GM23338 (cell line): ENCODE results near the gene CYFIP1. TPM values are rescaled to one million over a fixed set of nuclear protein-coding genes. Genes with fewer than 3 reads are reported as not detected.

Experiments
- ATAC-seq: fragments of 200-7000 bp; cut with Tn5 transposase; 3 replicates; pipeline ENCODE4 v1.9.1; 2020
- DNase-seq: peaks from one replicate; pipeline ENCODE4 v3.0.0-alpha.2; 2015; ENCODE audit warnings: low spot score
- H2AFZ ChIP-seq: fragments of 200-600 bp; sonication (generic); 2 replicates; pipeline ENCODE4 v1.8.0; 2016; ENCODE audit warnings: antibody characterized with exemption, mild to moderate bottlenecking, moderate library complexity
- H3F3A ChIP-seq: fragments of 200-600 bp; sonication (generic); replicated peaks from 2 replicates; pipeline ENCODE4 v1.8.0; 2017; ENCODE audit warnings: antibody characterized with exemption, mixed run types, low read depth
- H3K27ac ChIP-seq: fragments of 200-600 bp; sonication (generic); 2 replicates; pipeline ENCODE4 v1.6.1; 2016; ENCODE audit warnings: low read depth
- H3K27me3 ChIP-seq: fragments of 200-600 bp; sonication (generic); 2 replicates; pipeline ENCODE4 v1.8.0; 2016; ENCODE audit warnings: mild to moderate bottlenecking, mixed run types, moderate library complexity; ENCODE audit not compliant: insufficient read depth
- H3K36me3 ChIP-seq: fragments of 200-600 bp; sonication (generic); 2 replicates; pipeline ENCODE4 v1.8.0; 2016; ENCODE audit warnings: mild to moderate bottlenecking; ENCODE audit not compliant: insufficient read depth
- H3K4me1 ChIP-seq: fragments of 200-600 bp; sonication (generic); 2 replicates; pipeline ENCODE4 v1.8.0; 2016; ENCODE audit warnings: mild to moderate bottlenecking, moderate library complexity; ENCODE audit not compliant: insufficient read depth
- H3K4me2 ChIP-seq: fragments of 200-600 bp; sonication (generic); 2 replicates; pipeline ENCODE4 v1.7.1; 2017; ENCODE audit warnings: mixed run types
- H3K4me3 ChIP-seq: fragments of 200-600 bp; sonication (generic); 2 replicates; pipeline ENCODE4 v1.6.1; 2016; ENCODE audit warnings: mixed run types
- H3K79me2 ChIP-seq: fragments of 200-600 bp; sonication (generic); replicated peaks from 2 replicates; pipeline ENCODE4 v1.8.0; 2017; ENCODE audit warnings: mild to moderate bottlenecking; ENCODE audit not compliant: insufficient read depth
- H3K9me2 ChIP-seq: fragments of 200-600 bp; sonication (generic); 2 replicates; pipeline ENCODE4 v1.8.0; 2017; ENCODE audit not compliant: insufficient read depth
- H4K20me1 ChIP-seq: fragments of 200-600 bp; sonication (generic); replicated peaks from 2 replicates; pipeline ENCODE4 v1.8.0; 2017; ENCODE audit warnings: mild to moderate bottlenecking; ENCODE audit not compliant: insufficient read depth
- H3K27ac Mint-ChIP-seq: 2 replicates; pipeline ENCODE4 v1.8.0; 2020; ENCODE audit warnings: inconsistent platforms, mild to moderate bottlenecking, moderate library complexity, mixed read lengths
- H3K27me3 Mint-ChIP-seq: 3 replicates; pipeline ENCODE4 v1.8.0; 2022; ENCODE audit warnings: low read depth, mild to moderate bottlenecking, moderate library complexity, mixed read lengths, inconsistent platforms; ENCODE audit not compliant: insufficient read depth, poor library complexity
- H3K36me3 Mint-ChIP-seq: 3 replicates; pipeline ENCODE4 v1.8.0; 2021; ENCODE audit warnings: low read depth, mild to moderate bottlenecking, inconsistent platforms, moderate library complexity, mixed read lengths
- H3K4me1 Mint-ChIP-seq: 3 replicates; pipeline ENCODE4 v1.8.0; 2020; ENCODE audit warnings: mild to moderate bottlenecking, inconsistent platforms, mixed read lengths
- H3K4me3 Mint-ChIP-seq: 3 replicates; pipeline ENCODE4 v1.8.0; 2021; ENCODE audit warnings: moderate library complexity, mild to moderate bottlenecking, inconsistent platforms, mixed read lengths
- H3K9me3 Mint-ChIP-seq: 3 replicates; pipeline ENCODE4 v1.8.0; 2020; ENCODE audit warnings: moderate library complexity, mild to moderate bottlenecking, inconsistent platforms, mixed read lengths
- CREB1 ChIP-seq: fragments of 250-450 bp; sonication (Bioruptor Pico); IDR thresholded peaks from 2 replicates; pipeline ENCODE4 v1.5.0; 2020; ENCODE audit warnings: low read depth, mild to moderate bottlenecking, moderate library complexity
- CTCF ChIP-seq, 2 experiments: fragments of 200-600 bp in 1 of 2; sonication (generic) in 1 of 2; conservative IDR thresholded peaks; 2 replicates each; pipeline versions ENCODE4 v1.5.1 to v1.6.1; 2016 to 2017; ENCODE audit warnings: antibody characterized with exemption in 2 of 2, low read depth in 2 of 2, mild to moderate bottlenecking in 2 of 2, moderate library complexity in 1 of 2
- ETS1 ChIP-seq: IDR thresholded peaks from 2 replicates; pipeline ENCODE4 v1.6.1; 2016; ENCODE audit warnings: antibody characterized with exemption
- EZH2 ChIP-seq: fragments of 200-600 bp; sonication (generic); IDR thresholded peaks from one replicate; pipeline ENCODE4 v1.8.0; 2017; ENCODE audit warnings: antibody characterized with exemption, mild to moderate bottlenecking, low read depth; ENCODE audit not compliant: unreplicated experiment
- EZH2phosphoT487 ChIP-seq: fragments of 200-600 bp; sonication (generic); IDR thresholded peaks from one replicate; pipeline ENCODE4 v1.8.1; 2018; ENCODE audit warnings: antibody characterized with exemption; ENCODE audit not compliant: unreplicated experiment
- JUNB ChIP-seq: IDR thresholded peaks from one replicate; pipeline ENCODE4 v1.6.1; 2016; ENCODE audit warnings: antibody characterized with exemption; ENCODE audit not compliant: unreplicated experiment
- NANOG ChIP-seq: IDR thresholded peaks from 2 replicates; pipeline ENCODE4 v1.6.1; 2016; ENCODE audit warnings: antibody characterized with exemption, borderline replicate concordance
- POLR2AphosphoS5 ChIP-seq: IDR thresholded peaks from 2 replicates; pipeline ENCODE4 v1.6.1; 2016; ENCODE audit warnings: antibody characterized with exemption, low read depth
- REST ChIP-seq: IDR thresholded peaks from one replicate; pipeline ENCODE4 v1.6.1; 2018; ENCODE audit warnings: antibody characterized with exemption; ENCODE audit not compliant: unreplicated experiment
- STAT1 ChIP-seq: IDR thresholded peaks from one replicate; pipeline ENCODE4 v1.6.1; 2016; ENCODE audit warnings: antibody characterized with exemption; ENCODE audit not compliant: unreplicated experiment
- ZNF114 ChIP-seq: fragments of 250-450 bp; sonication (Bioruptor Pico); IDR thresholded peaks from 2 replicates; pipeline ENCODE4 v1.5.0; 2020; ENCODE audit warnings: mild to moderate bottlenecking, moderate library complexity
- ZNF331 ChIP-seq: fragments of 250-450 bp; sonication (Bioruptor Pico); IDR thresholded peaks from 2 replicates; pipeline ENCODE4 v1.5.0; 2020; ENCODE audit warnings: low read depth, mild to moderate bottlenecking, moderate library complexity
- ZNF462 ChIP-seq: fragments of 250-450 bp; sonication (Bioruptor Pico); IDR thresholded peaks from 2 replicates; pipeline ENCODE4 v1.5.0; 2020; ENCODE audit warnings: mild to moderate bottlenecking, moderate library complexity
- polyA plus RNA-seq: library from polyadenylated mRNA; unstranded; fragments of >200 nt; fragmentation: Nextera tagmentation; extraction: Ambion mirVana; gene quantifications from 2 replicates; pipeline ENCODE4 v1.2.1, GENCODE V29; 2016
- total RNA-seq: library from RNA; depleted of rRNA; stranded (reverse); fragments of >200 nt; shearing (Covaris generic); gene quantifications from 2 replicates; pipeline ENCODE4 v1.2.3, GENCODE V29; 2014

The CYFIP1 gene
- total and polyA plus RNA-seq, 2 experiments from 2014 or later, result 20.0 to 73.9 TPM

- peak overlapping the region; percentile 38; the same call in 1 of the 2 replicates for H3K4me2 ChIP-seq
- H3K9me2 ChIP-seq, result no peaks in the 10 kb centered on the region
- TF ChIP-seq JUNB (no peak), NANOG (no peak), ZNF114 (CRISPR knock-in tag) (no peak), ZNF462 (CRISPR knock-in tag) (no peak), EZH2phosphoT487 (no peak), ETS1 (no peak), STAT1 (no peak), REST (no peak), CTCF (conservative IDR thresholded peaks at IDR 0.05; ENCODE audit: low read depth in 2 of 2) (no peak), CREB1 (CRISPR knock-in tag) (no peak), ZNF331 (CRISPR knock-in tag) (no peak), EZH2 (no peak), POLR2AphosphoS5 (no peak)
- ATAC-seq, result peak; percentile 81
- H3K27me3 ChIP-seq, result no peaks in the 10 kb centered on the region
- H3K4me3 Mint-ChIP-seq, result no peak overlapping the region
- H3K27ac Mint-ChIP-seq, result peak overlapping the region; percentile 98
- 0 out of 2 replicates have a peak, but pooled peaks cover 2% of the 10 kb centered on the region for H3K79me2 ChIP-seq
- H4K20me1 ChIP-seq, result peaks cover 10% of the 10 kb centered on the region; the same call in 1 of the 2 replicates
- H3K27me3 Mint-ChIP-seq, result peaks cover 10% of the 10 kb centered on the region
- H3K36me3 ChIP-seq, result peaks cover 12% of the 10 kb centered on the region; the same call in 1 of the 2 replicates
- H2AFZ ChIP-seq, result no peak overlapping the region
- peaks cover 79% of the 10 kb centered on the region for H3K36me3 Mint-ChIP-seq
- peak; percentile 74 for DNase-seq
- H3F3A ChIP-seq, result no peaks in the 10 kb centered on the region
- peak overlapping the region; percentile 85 for H3K27ac ChIP-seq
- no peaks in the 10 kb centered on the region for H3K4me1 ChIP-seq
- H3K4me1 Mint-ChIP-seq, result peaks cover 20% of the 10 kb centered on the region
- 0 out of 2 replicates have a peak overlapping the region, but pooled peaks have one; percentile 20 for H3K4me3 ChIP-seq
- peaks cover 2% of the 10 kb centered on the region; the same call in 1 of the 3 replicates for H3K9me3 Mint-ChIP-seq
Observed at GRCh38 chr15:22872936-22873701, 107.0 kb downstream of the CYFIP1 start.
